NCI-H1105 (cell line): ENCODE results near the gene TRIM39.

Experiments
- DNase-seq: peaks from one replicate; lab custom pipeline; 2025; lab: John Stamatoyannopoulos, UW

The TRIM39 gene

GRCh38 chr6:30327232-30327746 is 562 bp downstream of the TRIM39 start:
- DNase-seq: peak; percentile 71

DNA sequence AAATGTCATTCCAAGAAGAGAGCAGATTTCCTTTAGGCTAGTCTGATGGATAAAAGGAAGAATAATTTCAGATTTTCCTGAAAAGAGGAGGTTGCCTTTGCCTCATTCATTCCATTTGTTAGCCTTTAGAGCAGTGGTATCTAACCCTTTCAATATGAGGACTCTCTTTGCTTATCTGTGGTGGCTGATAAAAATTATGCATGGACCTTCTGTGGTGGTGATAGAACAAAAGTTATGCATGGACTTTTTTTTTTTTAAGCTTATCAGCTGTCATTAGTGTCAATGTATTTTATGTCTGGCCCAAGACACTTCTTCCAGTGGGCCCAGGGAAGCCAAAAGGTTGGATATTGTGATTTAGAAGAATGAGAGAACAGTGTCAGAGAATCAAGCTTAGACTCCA is 1.7 kb downstream of the TRIM39 start:
- DNase-seq: no peak

DNA sequence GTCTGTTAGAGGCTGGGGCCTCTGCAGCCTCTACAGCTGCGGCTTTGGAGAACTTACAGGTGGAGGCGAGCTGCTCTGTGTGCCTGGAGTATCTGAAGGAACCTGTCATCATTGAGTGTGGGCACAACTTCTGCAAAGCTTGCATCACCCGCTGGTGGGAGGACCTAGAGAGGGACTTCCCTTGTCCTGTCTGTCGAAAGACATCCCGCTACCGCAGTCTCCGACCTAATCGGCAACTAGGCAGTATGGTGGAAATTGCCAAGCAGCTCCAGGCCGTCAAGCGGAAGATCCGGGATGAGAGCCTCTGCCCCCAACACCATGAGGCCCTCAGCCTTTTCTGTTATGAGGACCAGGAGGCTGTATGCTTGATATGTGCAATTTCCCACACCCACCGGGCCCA is 2.6 kb downstream of the TRIM39 start:
- DNase-seq: no peak

DNA sequence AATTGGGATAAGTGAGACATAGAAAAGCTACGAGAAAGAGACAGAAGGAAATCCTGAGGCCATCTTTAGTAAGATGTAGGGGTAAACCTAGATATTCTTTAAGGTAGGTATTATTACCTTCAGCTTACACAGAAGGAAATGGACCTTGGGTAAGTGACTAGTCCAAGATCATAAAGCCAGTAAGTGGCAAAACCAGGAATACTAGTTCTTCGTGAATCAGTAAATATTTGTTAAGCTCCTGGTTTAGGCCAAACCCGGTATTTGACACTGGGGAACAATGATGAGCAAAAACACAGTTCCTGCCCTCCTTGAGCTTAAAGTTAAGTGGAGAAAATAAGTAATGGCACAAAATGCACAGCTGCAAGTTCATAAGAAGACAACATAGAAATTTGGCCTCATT is 5.3 kb downstream of the TRIM39 start:
- no peak for DNase-seq

DNA sequence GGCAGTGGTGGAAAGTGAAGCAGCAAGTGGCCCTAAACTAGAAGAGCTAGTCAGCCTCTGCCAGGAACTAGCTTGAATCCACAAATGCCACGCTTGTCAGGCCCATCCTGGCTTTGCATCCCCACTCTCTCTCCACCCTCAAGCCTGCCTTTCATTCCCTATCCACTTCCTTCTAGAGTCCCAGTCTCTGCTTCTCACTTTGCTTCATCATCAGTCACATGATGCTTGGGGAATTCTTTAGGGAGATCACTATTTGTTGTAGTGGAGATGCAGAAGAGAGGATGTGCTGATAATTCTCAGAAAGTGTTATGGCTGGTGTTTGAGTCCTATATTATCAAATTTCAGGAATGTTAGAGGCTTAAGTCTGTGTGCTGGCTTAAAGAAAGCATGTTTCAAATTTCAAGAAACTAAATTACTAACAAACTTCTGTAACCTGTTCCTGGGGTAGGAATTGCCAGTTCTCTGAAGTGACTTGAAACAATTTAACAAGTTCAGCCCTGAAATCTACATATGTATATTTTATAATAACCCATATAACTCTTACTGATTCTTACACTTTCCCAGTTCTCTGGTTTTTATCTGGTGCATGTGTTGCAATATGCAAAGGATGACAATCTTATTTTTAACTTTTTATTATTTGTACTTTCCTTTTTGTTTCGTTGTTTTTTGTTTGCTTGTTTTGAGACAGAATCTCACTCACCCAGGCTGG is 7.5 kb downstream of the TRIM39 start:
- no peak for DNase-seq

DNA sequence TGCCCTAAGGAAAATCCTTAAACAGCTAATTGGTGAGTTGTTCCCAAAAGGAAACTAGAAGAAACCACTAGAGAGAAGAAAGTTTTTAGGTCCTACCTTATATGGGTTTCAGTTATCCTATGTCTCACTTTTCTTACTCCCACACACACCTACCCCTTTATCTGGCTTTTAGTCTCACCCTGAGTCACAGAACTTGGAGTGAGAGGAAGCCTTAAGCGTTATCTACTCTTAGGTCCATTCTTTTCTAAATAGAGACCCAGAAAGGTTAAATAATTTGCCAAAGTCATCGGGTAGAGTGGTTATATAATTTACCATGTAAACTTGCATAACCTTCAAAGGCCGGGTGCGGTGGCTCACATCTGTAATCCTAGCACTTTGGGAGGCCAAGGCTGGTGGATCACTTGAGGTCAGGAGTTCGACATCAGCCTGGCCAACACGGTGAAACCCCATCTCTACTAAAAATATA is 13.9 kb downstream of the TRIM39 start:
- no peak for DNase-seq

DNA sequence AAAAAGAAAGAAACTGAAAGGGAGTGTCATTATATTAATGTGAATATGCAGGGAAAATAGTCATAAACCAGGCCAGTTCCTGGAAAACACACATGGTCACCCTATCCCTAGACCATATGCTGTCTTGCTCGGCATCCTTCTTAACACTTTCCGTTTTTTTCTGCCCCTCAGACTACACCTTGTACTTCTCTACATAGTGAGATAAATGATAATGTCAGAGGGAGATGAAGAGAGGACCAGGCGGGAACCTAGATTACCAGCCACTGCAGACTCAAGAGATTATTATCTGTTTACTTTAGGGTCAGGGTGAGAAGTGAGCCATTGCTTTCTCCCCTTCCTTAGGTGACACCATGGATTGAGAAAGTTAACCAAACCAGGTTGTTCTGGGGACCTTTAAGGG is 14.5 kb downstream of the TRIM39 start:
- DNase-seq: no peak

DNA sequence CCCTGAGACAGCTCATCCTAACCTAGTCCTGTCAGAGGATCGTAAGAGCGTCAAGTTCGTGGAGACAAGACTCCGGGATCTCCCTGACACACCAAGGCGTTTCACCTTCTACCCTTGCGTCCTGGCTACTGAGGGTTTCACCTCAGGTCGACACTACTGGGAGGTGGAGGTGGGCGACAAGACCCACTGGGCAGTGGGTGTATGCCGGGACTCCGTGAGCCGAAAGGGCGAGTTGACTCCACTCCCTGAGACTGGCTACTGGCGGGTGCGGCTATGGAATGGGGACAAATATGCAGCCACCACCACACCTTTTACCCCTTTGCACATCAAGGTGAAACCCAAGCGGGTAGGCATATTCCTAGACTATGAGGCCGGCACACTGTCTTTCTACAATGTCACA is 15.0 kb downstream of the TRIM39 start:
- DNase-seq: no peak

DNA sequence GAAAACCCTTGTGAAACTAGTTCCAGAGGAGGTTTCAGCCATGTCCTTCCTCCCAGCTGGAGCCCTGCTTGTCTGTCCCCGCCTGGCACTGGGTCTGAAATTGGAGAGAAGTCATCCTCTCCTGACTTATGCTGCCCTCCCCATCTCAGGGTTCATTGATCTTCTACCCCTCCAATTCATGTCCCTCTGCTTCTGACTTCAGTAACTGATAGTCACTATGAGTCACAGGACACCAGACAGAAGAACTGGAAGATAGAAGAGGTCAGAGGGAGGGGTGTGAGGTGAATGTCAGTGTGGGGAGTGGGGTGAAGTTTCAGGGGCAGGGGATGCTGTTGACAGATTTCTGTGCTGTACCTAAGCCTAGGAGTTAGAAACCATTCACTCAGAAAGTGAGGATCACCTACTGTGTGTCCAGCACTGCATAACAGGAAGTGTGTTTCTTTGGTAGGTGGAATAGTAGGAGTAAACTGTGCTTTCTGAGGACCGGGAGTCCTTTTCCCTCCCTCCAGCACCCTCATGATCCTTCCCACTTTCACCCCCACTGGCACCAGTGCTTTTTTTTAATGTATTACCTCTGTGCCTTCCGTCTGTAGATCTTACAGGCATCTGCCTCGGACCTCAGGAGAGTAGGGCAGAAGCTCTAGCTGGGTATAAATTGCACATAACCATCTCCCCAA is 17.6 kb downstream of the TRIM39 start:
- no peak for DNase-seq

- DNase-seq: peak; percentile 73
These were observed 18.3 kb downstream of the TRIM39 start, which contains the start of gene RPP21 for GRCh38 chr6:30344868-30345671. RPP21 (plus strand) TSS chr6:30345156; CDS start chr6:30345172, 16 bp downstream.

DNA sequence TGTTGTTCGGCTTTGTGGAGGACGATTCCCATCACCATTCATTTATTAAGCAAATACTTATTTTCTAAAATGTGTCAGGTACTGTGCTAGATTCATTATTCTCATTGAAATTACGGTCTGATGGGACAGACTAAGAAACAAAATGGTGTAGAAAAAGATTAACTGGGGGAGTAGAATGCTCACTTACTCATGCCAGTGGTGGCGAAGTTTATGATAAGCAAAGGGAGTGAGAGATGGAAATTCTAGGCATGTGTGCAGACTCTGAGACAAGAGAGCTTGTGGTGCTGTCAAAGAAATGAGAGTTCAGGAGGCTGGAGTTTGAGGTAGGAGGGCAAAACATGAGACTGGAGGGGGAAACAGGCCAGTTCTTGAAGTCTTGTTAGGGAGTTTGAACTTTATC is 19.1 kb downstream of the TRIM39 start:
- DNase-seq: no peak

DNA sequence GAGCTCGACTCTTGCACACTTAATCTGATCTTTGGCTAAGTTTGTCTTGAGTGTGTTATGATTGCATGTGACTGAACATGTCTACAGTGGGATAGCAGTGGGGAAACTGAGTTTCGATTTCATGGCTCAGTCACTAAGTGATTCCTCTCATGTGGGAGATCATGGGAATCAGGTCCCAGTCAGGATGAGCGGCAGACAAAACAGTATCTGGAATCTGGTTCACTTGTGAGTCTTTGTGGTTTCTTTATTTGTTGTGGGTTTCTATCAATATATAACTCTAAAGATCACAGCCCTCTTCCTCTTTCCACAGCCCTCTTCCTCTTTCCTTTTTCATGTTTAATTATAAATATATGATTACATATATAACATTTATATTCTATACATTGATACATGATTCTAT is 22.2 kb downstream of the TRIM39 start:
- no peak for DNase-seq

- DNase-seq: no peak
These were observed 22.9 kb downstream of the TRIM39 start for GRCh38 chr6:30349421-30350177.

DNA sequence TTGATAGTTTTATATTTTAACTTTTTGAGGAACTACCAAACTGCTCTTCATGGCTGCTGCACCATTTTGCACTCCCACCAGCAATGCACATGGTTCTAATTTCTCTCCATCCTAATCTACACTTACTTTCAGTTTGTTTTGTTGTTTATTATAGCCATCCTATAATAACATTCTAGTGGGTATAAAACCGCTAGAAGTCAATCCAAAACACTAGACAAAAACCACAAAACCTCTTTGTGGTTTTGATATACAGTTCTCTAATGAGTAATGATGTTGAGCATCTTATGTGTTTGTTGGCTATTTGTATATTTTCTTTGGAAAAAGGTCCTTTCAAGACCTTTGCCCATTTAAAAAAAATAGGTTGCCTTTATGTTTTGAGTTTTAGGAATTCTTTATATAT is 23.8 kb downstream of the TRIM39 start:
- no peak for DNase-seq

DNA sequence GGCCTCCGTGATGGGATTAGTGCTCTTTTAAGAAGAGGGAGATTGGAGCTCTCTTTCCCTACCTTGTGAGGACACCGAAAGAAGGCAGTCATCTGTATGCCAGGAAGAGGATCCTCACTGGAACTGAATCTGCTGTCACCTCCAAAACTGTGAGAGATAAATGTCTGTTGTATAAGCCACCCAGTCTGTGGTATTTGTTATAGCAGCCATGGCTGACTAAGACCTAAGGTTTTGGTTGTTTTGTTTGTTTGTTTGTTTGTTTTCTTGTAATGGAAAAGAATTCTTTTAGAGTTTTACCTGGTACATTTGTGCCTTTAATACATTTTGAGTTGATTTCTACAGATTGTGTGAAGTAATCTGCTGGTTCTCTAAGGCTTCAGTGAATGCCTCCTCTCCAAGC is 25.8 kb downstream of the TRIM39 start:
- DNase-seq: no peak

DNA sequence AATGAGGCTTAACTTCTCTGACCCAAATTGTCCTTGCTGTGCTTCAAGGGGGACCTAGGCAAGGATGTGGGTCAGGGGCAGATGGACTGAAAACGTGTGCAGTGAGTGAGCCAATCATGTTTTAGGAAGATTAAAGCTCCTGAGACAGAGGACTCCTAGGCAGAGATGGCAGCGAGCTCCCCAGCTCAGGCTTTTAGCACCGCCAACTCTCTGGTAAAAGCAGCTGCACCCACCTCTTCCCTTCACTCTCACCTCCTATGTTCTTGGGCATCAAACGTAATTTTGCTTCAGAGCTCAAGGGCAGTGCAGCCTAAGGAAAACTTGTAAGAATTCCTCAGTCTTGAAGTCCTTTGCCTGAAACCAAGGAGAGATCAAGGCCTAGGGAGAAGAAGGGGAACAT is 28.6 kb downstream of the TRIM39 start:
- DNase-seq: no peak

DNA sequence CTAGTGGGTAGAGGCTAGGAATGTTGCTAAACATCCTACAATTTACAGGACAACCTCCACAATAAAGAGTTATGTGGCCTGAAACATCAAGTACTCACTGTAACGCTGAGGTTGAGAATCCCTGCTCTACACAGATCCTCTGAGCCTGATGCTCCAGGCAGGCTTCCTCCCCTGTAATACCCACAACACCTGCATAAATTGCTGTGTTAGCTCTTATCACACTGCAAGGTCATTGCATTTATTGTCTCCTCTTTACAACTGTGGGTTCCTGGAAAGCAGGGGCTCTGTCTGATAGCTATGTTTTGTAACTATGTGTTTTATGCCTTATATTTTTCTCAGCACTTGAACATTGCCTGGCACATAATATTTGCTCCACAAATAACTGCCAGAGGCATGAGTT is 29.8 kb downstream of the TRIM39 start:
- DNase-seq: no peak

GRCh38 chr6:30357678-30358540 is 31.2 kb downstream of the TRIM39 start:
- peak; percentile 38 for DNase-seq

- no peak for DNase-seq
These were observed 32.5 kb downstream of the TRIM39 start for GRCh38 chr6:30359276-30359675.

DNA sequence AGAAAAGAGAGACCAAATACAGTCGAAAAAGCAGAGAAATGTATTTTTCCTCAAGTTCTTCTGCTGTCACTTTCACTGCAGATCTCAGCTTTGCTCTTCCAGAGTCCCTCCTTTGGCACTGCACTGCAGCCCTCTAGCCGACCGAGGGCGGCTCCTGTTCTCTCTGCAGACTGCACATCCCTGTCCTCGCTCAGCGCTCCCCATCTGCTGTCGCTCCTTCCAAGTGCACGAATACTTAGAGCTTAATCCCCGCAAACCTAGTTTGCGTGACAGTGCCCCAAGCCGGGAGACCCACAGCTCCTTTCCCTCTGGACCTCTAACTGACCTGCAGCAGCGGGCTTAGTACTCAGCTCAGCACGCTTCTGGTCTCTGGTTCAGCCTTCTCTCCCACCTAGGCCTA is 33.4 kb downstream of the TRIM39 start:
- DNase-seq: no peak

DNA sequence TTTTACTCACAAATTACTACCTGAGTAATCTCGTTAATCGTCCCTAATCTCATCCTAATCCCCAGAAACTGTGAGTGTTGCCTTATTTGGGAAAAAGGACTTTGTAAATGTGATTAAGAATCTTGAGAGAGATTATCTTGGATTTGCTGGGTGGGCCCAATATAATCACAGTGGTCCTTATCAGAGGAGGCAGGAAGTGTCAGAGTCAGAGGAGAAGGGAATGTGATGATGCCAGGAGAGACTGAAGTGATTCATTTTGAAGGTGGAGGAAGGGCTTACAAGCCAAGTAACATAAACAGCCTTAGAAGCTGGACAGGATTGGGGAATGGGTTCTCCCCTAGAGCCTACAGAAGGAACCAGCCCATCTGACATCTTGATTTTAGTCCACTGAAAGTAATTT is 34.9 kb downstream of the TRIM39 start:
- no peak for DNase-seq
